ENCODE data around the gene POLR1A. TPM values are rescaled to one million over a fixed set of nuclear protein-coding genes. Genes with fewer than 3 reads are reported as not detected.
A peak's percentile ranks its signal among the peaks of the same experiment; 100 is the strongest.

POLR1A gene
- total and polyA plus RNA-seq, 2 of the 13 experiments (the other 11 are each of a cell fraction or from before 2014, with no cell fraction given), result 7.2 to 39.9 TPM

DNA sequence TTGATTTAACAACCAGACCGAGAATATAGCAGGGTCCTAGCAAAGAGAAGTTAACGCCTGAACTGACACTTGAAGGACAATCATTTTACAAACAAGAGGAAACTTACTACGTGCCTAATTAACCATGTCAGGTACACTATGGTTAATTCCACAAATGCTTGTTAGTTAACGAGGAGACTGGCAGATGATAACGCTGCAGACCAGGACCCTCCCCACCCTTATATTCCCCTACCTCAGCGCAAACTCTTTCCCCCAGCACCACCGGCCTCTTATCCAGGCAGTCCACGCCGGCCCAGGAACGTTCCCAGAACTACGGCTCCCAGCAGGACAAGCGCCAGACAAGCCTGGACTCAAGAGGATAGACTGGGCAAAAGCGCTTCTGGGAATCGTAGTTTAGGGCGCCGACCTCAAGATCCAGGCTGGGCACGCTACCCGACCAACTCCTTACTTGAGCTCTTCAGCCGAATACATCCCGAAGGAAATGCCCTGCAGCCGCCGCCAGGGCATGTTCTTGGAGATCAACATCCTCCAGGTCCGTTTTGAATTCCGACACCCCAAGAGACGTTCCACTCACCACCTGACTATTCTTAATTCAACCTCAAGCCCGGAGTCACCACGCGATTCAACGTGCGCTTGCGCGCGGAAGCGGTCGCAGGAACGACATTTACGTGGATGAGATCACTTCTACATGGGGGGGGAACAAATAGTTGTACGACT is at the start of gene POLR1A (continued):
- TF ChIP-seq REXO4 (CRISPR knock-in tag; IDR thresholded peaks at IDR 0.05; ENCODE audit: borderline replicate concordance) (no peak), SALL2 (CRISPR knock-in tag; IDR thresholded peaks at IDR 0.05) (peak; percentile 69), CENPT (CRISPR knock-in tag; IDR thresholded peaks at IDR 0.05; ENCODE audit: low read depth) (no peak), ZNF430 (CRISPR knock-in tag; IDR thresholded peaks at IDR 0.05) (peak; percentile 79), HNRNPLL (IDR thresholded peaks at IDR 0.05; ENCODE audit: low read depth, low read length, poor library complexity, severe bottlenecking) (peak; percentile 99), ISX (CRISPR knock-in tag; conservative IDR thresholded peaks at IDR 0.05) (no peak), ZNF138 (CRISPR knock-in tag; IDR thresholded peaks at IDR 0.05; ENCODE audit: low read depth) (no peak), ZNF207 (IDR thresholded peaks at IDR 0.05; ENCODE audit: borderline replicate concordance) (no peak), MED1 (CRISPR knock-in tag; IDR thresholded peaks at IDR 0.05) (no peak), ZNF251 (CRISPR knock-in tag; IDR thresholded peaks at IDR 0.05) (no peak), ZNF567 (CRISPR knock-in tag; IDR thresholded peaks at IDR 0.05; ENCODE audit: borderline replicate concordance) (no peak), RFXAP (CRISPR knock-in tag; IDR thresholded peaks at IDR 0.05; ENCODE audit: borderline replicate concordance) (no peak), SCMH1 (CRISPR knock-in tag; IDR thresholded peaks at IDR 0.05; ENCODE audit: borderline replicate concordance) (no peak), NKX3-1 (CRISPR knock-in tag; IDR thresholded peaks at IDR 0.05) (no peak; the same call in 1 of the 2 replicates), ZKSCAN8 (CRISPR knock-in tag; IDR thresholded peaks at IDR 0.05; ENCODE audit: borderline replicate concordance) (0 out of 2 replicates have a peak, but pooled peaks have one; percentile 15), ZNF775 (CRISPR knock-in tag; IDR thresholded peaks at IDR 0.05; ENCODE audit: borderline replicate concordance) (no peak), STAT5B (CRISPR knock-in tag; IDR thresholded peaks at IDR 0.05) (no peak), PITX1 (CRISPR knock-in tag; IDR thresholded peaks at IDR 0.05) (peak; percentile 57; the same call in 1 of the 2 replicates), KDM2A (CRISPR knock-in tag; IDR thresholded peaks at IDR 0.05; ENCODE audit: borderline replicate concordance, low read depth) (peak; percentile 33; the same call in 1 of the 2 replicates), U2AF2 (IDR thresholded peaks at IDR 0.05; ENCODE audit: low read depth, low read length) (no peak)
- TF ChIP-seq, protein P1, sequence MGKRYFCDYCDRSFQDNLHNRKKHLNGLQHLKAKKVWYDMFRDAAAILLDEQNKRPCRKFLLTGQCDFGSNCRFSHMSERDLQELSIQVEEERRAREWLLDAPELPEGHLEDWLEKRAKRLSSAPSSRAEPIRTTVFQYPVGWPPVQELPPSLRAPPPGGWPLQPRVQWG (CRISPR knock-in tag; IDR thresholded peaks at IDR 0.05; ENCODE audit: borderline replicate concordance, low read depth), result no peak
- TF ChIP-seq, protein P2, sequence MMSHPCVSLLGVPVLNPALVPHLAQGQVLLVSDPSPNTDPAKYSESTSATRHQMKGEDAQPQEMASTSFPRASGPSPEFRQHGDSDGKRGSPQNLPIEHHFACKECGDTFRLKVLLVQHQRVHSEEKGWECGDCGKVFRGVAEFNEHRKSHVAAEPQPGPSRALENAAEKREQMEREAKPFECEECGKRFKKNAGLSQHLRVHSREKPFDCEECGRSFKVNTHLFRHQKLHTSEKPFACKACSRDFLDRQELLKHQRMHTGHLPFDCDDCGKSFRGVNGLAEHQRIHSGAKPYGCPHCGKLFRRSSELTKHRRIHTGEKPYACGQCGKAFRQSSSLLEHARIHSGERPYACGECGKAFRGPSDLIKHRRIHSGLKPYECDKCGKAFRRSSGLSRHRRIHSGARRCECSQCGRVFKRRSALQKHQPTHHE (CRISPR knock-in tag; IDR thresholded peaks at IDR 0.05; ENCODE audit: borderline replicate concordance), result no peak
- TF ChIP-seq, protein P3, sequence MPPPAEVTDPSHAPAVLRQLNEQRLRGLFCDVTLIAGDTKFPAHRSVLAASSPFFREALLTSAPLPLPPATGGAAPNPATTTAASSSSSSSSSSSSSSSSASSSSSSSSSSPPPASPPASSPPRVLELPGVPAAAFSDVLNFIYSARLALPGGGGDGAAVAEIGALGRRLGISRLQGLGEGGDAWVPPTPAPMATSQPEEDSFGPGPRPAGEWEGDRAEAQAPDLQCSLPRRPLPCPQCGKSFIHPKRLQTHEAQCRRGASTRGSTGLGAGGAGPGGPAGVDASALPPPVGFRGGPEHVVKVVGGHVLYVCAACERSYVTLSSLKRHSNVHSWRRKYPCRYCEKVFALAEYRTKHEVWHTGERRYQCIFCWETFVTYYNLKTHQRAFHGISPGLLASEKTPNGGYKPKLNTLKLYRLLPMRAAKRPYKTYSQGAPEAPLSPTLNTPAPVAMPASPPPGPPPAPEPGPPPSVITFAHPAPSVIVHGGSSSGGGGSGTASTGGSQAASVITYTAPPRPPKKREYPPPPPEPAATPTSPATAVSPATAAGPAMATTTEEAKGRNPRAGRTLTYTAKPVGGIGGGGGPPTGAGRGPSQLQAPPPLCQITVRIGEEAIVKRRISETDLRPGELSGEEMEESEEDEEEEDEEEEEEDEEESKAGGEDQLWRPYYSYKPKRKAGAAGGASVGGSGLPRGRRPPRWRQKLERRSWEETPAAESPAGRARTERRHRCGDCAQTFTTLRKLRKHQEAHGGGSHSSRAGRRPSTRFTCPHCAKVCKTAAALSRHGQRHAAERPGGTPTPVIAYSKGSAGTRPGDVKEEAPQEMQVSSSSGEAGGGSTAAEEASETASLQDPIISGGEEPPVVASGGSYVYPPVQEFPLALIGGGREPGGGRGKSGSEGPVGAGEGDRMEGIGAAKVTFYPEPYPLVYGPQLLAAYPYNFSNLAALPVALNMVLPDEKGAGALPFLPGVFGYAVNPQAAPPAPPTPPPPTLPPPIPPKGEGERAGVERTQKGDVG (CRISPR knock-in tag; IDR thresholded peaks at IDR 0.05; ENCODE audit: borderline replicate concordance), result no peak
- TF ChIP-seq, protein P4, sequence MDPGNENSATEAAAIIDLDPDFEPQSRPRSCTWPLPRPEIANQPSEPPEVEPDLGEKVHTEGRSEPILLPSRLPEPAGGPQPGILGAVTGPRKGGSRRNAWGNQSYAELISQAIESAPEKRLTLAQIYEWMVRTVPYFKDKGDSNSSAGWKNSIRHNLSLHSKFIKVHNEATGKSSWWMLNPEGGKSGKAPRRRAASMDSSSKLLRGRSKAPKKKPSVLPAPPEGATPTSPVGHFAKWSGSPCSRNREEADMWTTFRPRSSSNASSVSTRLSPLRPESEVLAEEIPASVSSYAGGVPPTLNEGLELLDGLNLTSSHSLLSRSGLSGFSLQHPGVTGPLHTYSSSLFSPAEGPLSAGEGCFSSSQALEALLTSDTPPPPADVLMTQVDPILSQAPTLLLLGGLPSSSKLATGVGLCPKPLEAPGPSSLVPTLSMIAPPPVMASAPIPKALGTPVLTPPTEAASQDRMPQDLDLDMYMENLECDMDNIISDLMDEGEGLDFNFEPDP (CRISPR knock-in tag; conservative IDR thresholded peaks at IDR 0.05), result no peak
